Stimulated activated CD8-positive, alpha-beta memory T cell treated with anti-CD3 and anti-CD28 coated beads, Interleukin-15, amount 100 ng/mL, for 1 hour (primary cell): ENCODE data around the gene FGFR2.

Source experiments
- DNase-seq: peaks from one replicate; pipeline ENCODE4 v3.0.0-alpha.2; 2020; ENCODE audit warnings: low read depth

The FGFR2 gene

GRCh38 chr10:121598263-121599249 lies at the start of gene FGFR2:
Gene FGFR2, minus strand, starts transcription at chr10:121598444. Its CDS starts 4,627 bp downstream, at chr10:121593817.
- no peak for DNase-seq

- no peak for DNase-seq
Observed at GRCh38 chr10:121647401-121647800, 49.2 kb upstream of the FGFR2 start.

DNA sequence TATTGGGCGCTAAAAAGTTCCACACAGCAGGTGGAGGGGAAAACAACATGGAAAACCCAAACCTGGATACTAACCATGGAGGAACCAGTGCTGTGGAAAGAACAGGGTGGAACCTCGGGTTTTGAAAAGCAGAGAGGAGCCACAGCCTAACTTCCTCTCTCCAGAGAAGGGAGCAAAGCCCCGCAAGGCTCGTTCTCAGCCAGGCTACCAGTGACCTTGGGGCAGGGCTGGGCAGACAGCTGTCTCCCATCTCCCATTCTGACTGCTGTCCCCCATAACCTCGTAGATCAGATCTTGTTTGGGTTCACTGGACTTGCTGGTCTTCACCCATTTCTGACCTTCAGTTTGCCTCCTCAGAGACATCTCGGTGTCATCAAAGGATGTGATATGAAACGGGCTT lies 47.5 kb upstream of the FGFR2 start:
- no peak for DNase-seq

DNA sequence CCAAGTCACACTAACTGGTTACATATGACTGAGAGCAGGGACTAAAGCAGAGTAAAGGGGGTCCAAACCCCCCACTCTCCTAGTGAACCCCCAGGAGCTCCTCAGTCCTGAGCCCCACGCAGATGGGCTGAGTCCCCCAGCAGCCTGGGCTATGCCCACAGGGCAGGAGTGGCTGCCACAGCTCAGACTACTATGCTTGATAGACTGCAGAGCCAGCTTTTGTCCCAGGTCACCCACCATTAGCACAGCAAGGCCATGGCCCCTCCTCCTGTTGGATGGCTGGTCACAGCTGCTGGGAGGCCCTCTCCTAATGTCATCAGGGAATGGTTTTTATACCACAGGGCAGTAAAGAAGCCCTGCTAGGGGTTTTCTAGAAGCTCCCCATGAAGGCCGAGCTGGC lies 46.3 kb upstream of the FGFR2 start:
- no peak for DNase-seq

DNA sequence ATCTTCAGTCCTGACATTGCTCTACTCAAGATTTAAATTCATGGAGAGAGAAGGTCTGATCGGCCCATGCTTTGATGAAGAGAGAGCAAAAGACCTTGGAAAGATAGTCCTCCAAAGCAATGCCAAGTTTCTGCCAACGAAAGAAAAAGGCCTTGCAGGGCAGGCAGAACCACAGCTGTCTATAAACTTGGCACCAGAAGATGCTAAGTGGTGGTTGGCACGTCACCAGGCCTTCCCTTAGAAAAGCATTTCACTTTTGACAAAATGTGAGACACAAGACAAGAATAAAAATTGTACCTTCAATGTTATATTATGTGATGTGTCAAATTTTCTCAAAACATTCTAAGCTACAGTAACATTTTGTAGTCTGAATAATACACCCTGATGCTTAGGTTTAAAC lies 42.0 kb upstream of the FGFR2 start:
- no peak for DNase-seq

DNA sequence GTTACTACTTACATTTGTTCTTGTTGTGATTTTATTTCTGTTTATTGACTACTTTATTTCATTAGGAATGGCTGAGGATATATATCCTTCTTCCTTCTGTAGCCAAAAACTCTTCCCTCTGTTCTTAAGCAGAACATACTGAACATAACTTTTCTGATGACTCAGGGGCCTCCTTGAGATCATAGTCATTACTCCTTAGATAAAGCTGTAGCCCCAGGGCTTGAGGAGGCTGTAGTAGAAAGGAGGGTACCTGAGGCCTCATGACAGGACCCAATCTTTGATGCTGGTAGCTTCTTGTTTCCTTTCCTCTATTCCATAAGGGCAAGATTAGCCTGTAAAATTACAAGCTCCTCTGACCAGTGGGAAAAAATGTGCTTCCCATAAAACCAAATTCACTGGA lies 41.2 kb upstream of the FGFR2 start:
- no peak for DNase-seq

- DNase-seq = no peak
Observed at GRCh38 chr10:121637437-121637836, 39.2 kb upstream of the FGFR2 start.

DNA sequence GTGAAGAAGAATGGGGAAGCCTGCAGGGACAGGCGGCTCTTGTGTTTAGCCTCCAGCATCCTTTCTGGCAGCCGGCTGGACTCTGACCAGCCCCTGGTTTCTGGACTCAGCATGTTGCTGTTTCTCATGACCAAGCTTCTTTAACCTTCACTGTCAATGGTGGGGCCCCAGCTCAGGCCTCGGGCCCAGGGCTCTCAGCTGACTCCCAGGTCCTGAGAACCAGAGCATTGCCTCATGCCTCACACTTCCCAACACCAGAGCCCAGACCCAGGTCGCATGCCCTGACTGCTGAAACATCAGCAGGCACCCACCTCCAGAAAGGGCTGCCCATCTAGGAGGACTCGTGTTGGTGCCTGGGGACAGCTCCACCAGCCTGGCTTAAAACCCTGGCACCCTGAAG lies 34.8 kb upstream of the FGFR2 start:
- no peak for DNase-seq

- no peak for DNase-seq
Observed at GRCh38 chr10:121631365-121632029, 33.3 kb upstream of the FGFR2 start.

DNA sequence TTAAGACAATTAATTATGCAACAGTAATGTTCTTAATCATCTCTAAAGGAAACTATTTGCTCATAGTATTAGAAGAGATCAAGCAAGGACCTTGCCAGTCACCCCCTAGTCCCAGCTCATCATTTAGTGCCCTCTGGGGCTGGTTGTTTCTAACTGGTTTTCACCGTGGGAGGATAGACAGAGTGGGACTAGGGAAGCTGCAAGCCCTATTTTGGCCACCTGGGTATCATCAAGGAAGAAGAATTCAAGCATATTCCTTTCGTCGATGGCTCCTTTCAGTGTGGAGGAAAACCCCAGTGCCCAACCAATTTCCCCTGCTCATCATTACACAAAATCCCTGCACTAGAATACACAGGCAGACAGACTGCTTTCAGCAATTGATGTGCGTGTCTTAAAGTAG lies 30.6 kb upstream of the FGFR2 start:
- DNase-seq = no peak

- no peak for DNase-seq
Observed at GRCh38 chr10:121627876-121628581, 29.8 kb upstream of the FGFR2 start.

DNA sequence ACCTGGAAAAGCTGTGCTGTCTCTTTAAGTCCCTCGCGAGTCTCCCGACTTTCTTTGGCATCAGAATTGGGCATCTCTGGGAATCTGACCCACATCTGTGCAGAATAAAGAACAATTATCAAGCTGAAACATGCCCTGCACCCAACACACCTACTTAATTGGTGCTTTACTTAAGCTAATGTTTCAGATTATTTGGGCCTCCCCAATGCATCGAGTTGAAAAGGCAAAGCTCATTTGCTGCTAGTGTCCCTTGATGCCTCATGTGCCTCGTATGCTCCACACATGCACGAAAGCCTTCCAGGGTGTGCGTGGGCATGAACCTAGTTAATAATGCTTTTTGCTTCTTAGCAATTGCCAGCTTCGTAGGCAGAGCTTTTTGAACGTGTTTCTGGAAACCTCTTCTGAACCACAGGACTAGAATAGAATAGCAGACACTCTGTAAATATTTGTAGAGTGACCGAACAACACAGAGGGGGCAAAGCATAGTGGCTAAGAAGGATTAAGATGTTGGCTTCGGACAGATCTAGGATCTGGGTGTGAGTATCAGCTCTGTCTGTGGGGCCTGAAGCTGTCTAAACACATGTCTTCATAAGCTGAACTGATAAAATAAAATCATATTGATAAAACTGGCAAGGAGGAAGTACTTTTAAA lies 26.7 kb upstream of the FGFR2 start:
- no peak for DNase-seq

DNA sequence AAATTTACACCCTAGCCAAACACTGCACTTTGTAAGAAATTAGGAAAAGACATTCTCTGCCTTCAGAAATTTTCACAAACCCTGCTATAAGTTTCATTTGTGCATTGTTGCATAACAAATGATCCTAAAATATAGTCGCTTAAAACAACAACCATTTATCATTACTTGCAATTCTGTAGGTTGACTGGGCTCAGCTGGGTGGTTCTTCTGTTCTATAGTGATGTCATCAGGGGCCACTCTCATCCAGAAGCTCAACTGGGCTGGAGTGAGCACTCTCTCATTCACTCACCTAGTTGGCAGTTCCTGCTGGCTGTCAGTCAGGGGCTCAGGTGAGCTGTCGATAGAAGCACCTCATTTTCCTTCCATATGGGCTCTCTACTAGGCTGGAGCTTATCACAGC lies 20.7 kb upstream of the FGFR2 start:
- DNase-seq = no peak

DNA sequence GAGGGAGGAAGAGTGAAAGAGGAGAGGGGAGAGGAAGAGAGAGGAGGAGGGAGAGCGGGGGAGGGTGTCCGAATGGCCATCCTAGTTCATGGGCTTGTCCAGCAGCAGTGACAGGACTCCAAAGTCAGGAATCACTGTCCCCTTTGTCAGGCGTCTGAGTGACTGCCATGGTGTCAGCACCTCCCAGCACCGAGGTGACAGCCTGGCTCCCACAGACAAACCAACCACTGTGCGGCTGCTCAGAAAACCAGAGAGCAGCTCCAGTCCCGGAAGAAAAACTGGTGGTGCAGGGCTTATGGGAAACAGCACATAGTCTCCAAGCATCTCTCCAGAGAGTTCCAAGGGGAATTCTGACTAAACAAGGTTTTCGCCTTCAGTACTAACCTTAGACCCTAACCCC lies 18.9 kb upstream of the FGFR2 start:
- no peak for DNase-seq

GRCh38 chr10:121616291-121616690 lies 18.0 kb upstream of the FGFR2 start:
- DNase-seq = no peak

DNA sequence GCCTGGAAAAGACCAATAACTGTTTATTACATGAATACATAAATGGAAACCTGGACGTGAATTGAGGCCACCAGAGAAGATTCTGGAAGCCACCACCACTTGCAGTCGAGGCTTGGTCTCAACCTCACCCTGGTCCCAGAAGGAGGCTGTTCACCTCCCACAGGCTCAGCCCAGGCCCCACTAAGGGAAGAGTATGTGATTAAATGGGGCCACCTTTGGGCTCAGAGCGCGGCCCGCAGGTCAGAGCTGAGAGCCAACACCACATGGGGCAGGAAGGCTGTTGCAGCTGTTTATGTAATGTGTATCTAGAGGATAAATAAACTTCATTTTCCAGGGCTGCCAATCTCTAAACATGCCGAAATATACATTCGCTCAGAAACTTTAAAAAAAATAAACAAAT lies 17.6 kb upstream of the FGFR2 start:
- no peak for DNase-seq

DNA sequence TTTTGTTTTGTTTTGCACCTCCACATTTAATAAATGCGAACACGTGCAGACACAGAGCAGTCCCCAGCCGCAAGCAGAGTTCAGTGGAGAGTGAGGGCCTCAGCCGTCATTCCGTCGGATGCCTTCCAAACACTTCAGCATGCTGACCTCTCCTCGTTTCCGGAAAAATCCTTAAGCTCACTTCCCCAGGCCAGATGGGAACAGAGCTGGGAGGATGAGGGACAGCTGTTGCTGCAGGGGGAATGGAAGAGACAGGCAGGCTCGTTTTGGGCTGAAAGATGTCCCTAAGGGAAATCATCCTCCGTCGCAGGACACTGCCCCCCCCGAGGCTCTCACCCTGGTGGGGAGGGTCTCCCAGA lies 17.2 kb upstream of the FGFR2 start:
- no peak for DNase-seq

- DNase-seq = no peak
Observed at GRCh38 chr10:121614613-121615434, 16.6 kb upstream of the FGFR2 start.

DNA sequence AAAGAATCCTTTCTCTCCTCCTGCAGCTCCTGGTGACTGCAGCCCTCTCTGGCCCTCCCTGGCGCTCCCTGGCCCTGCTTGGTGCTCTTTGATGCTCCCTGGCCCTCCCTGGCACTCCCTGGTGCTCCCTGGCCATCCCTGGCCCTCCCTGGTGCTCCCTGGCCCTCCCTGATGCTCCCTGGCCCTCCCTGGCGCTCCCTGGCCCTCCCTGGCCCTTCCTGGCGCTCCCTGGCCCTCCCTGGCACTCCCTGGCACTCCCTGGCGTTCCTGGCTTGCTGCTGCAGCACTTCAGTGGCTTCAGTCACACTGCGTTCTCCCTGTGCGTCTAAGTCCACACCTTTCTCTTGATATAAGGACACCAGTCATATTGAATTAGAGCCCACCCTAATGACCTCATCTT lies 15.2 kb upstream of the FGFR2 start:
- no peak for DNase-seq

DNA sequence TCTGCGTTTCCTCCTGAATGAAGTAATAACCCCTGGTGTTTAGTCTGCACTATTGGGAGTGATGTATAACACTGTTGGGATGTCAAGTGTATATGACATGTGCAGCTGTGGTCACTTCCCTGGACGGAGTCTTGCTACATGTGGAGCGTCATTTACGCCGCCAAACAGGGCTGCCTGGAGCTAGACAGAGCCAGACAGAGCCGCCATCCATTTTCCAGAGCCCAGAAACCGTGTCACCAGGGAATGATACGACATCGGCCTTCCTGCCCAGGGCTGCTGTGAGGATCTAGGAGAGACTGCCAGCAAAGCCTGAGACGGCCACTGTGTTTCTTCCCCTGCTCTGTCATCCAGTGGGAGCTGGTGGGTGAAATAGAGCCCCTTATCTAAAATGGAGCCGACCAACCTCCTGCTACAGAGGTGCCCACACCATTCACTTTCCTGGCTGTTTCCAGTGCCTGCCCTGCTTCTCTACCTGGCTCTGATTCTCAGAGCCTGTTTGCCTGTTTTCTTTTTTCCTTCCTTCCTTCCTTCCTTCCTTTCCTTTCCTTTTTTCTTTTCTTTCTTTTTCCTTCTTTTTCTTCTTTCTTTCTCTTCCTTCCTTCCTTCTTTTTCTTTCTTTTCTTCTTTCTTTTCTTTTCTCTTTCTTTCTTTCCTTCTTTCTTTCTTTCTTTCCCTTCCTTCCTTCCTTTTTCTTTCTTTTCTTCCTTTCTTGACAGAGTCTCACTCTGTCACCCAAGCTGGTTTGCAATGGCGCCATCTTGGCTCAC lies 13.3 kb upstream of the FGFR2 start:
- no peak for DNase-seq
